GM12878 (cell line): ENCODE results near the gene KIF5C.

Experiments used
- BCL11A ChIP-seq: IDR thresholded peaks from 2 replicates; pipeline ENCODE4 v1.6.1; 2011; ENCODE audit warnings: low read depth, low read length
- BRCA1 ChIP-seq: IDR thresholded peaks from 2 replicates; pipeline ENCODE4 v1.6.1; 2011; ENCODE audit warnings: low read depth, low read length, improper control_type of control experiment
- CHD2 ChIP-seq: IDR thresholded peaks from 2 replicates; pipeline ENCODE4 v1.6.1; 2011; ENCODE audit warnings: low read depth, low read length, improper control_type of control experiment, borderline replicate concordance
- EP300 ChIP-seq, 2 experiments: fragments of 150-350 bp in 1 of 2; IDR thresholded peaks; 2 replicates each; pipeline ENCODE4 v1.6.1; 2011 to 2012; ENCODE audit warnings: low read depth in 2 of 2, low read length in 2 of 2, borderline replicate concordance in 1 of 2, improper control_type of control experiment in 1 of 2, inconsistent platforms in 1 of 2; ENCODE audit not compliant: control insufficient read depth in 1 of 2
- KAT2A ChIP-seq: conservative IDR thresholded peaks from 2 replicates; pipeline ENCODE4 v1.6.1; 2011; ENCODE audit warnings: low read depth, low read length; ENCODE audit not compliant: control insufficient read depth
- KLF5 ChIP-seq: fragments of 450-650 bp; IDR thresholded peaks from 2 replicates; pipeline ENCODE4 v1.6.1; 2014; ENCODE audit warnings: mild to moderate bottlenecking; ENCODE audit not compliant: partially characterized antibody
- NR2C1 ChIP-seq: fragments of 450-650 bp; IDR thresholded peaks from 2 replicates; pipeline ENCODE4 v1.6.1; 2017; ENCODE audit warnings: antibody characterized with exemption, mild to moderate bottlenecking, moderate library complexity
- NR2C2 ChIP-seq: IDR thresholded peaks from 2 replicates; pipeline ENCODE4 v1.6.1; 2011; ENCODE audit warnings: borderline replicate concordance, low read depth; ENCODE audit not compliant: control insufficient read depth, insufficient read length
- POLR2A ChIP-seq: IDR thresholded peaks from 2 replicates; pipeline ENCODE4 v1.6.1; 2011; ENCODE audit warnings: low read depth, mild to moderate bottlenecking, low read length
- TARDBP ChIP-seq: IDR thresholded peaks from 2 replicates; pipeline ENCODE4 v1.6.1; 2016; ENCODE audit warnings: borderline replicate concordance
- ZZZ3 ChIP-seq: IDR thresholded peaks from 2 replicates; pipeline ENCODE4 v1.6.1; 2011; ENCODE audit warnings: low read depth; ENCODE audit not compliant: control insufficient read depth, insufficient read length
- TF ChIP-seq, protein P1 (sequence below): IDR thresholded peaks from 2 replicates; pipeline ENCODE4 v1.6.1; 2011; ENCODE audit warnings: low read depth, low read length, improper control_type of control experiment, borderline replicate concordance
- TF ChIP-seq, protein P2 (sequence below): fragments of 450-650 bp; IDR thresholded peaks from 2 replicates; pipeline ENCODE4 v1.6.1; 2018; ENCODE audit warnings: borderline replicate concordance, mild to moderate bottlenecking; ENCODE audit not compliant: partially characterized antibody
- TF ChIP-seq, protein P3 (sequence below): fragments of 150-350 bp; IDR thresholded peaks from 2 replicates; pipeline ENCODE4 v1.6.1; 2014; ENCODE audit warnings: mild to moderate bottlenecking, low read depth, low read length

DNA sequence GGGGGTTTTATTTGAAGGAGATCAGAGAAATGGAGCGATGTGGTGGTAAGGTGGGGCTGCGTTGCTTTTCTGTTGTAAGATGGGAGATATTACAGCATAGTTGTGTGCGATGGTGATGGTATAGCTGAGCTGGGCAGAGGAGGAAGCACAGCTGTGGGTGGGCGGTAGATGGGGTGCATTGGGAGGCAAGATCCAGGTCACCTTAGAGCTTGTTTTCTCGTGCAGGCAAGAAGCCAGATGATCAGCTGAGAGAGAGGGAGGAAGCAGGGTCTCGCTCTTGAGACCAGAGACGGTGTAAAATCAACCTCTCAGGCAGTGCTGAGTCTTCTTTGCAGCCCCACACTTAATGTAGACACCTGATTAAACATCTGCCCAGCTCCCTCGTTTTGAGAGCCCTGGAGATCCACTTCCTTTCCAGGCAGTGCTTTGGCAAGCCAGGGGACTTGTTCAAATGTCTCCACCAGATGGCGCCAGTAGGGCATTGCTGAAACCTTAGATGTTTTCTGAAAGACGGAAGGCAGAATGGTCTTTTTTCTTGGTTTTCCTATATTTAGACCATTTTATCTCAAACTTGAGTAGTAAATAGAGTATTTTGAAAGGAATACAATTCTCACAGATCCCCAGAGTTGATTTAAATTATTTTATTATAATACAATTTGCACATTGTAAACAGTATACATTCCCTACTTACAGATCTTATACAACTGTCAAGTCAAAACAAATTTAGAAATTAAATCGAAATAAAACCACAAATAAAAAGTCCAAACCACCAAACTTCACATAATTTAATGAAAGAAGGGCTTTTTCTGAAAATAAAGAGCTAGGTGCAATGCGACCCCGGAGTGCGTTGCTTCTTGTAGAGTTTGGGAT lies 142.3 kb downstream of the KIF5C start:
- no peak for TF ChIP-seq BRCA1
- TF ChIP-seq, protein P1, sequence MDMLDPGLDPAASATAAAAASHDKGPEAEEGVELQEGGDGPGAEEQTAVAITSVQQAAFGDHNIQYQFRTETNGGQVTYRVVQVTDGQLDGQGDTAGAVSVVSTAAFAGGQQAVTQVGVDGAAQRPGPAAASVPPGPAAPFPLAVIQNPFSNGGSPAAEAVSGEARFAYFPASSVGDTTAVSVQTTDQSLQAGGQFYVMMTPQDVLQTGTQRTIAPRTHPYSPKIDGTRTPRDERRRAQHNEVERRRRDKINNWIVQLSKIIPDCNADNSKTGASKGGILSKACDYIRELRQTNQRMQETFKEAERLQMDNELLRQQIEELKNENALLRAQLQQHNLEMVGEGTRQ, result no peak
- no peak for TF ChIP-seq KAT2A
- TF ChIP-seq, protein P2, sequence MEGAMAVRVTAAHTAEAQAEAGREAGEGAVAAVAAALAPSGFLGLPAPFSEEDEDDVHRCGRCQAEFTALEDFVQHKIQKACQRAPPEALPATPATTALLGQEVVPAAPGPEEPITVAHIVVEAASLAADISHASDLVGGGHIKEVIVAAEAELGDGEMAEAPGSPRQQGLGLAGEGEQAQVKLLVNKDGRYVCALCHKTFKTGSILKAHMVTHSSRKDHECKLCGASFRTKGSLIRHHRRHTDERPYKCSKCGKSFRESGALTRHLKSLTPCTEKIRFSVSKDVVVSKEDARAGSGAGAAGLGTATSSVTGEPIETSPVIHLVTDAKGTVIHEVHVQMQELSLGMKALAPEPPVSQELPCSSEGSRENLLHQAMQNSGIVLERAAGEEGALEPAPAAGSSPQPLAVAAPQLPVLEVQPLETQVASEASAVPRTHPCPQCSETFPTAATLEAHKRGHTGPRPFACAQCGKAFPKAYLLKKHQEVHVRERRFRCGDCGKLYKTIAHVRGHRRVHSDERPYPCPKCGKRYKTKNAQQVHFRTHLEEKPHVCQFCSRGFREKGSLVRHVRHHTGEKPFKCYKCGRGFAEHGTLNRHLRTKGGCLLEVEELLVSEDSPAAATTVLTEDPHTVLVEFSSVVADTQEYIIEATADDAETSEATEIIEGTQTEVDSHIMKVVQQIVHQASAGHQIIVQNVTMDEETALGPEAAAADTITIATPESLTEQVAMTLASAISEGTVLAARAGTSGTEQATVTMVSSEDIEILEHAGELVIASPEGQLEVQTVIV, result no peak
- TF ChIP-seq BCL11A, result no peak
- TF ChIP-seq NR2C2, result no peak
- no peak for TF ChIP-seq EP300 (IDR thresholded peaks at IDR 0.05; ENCODE audit: borderline replicate concordance in 1 of 2, control insufficient read depth in 1 of 2, low read depth in 2 of 2, low read length in 2 of 2)
- TF ChIP-seq, protein P3, sequence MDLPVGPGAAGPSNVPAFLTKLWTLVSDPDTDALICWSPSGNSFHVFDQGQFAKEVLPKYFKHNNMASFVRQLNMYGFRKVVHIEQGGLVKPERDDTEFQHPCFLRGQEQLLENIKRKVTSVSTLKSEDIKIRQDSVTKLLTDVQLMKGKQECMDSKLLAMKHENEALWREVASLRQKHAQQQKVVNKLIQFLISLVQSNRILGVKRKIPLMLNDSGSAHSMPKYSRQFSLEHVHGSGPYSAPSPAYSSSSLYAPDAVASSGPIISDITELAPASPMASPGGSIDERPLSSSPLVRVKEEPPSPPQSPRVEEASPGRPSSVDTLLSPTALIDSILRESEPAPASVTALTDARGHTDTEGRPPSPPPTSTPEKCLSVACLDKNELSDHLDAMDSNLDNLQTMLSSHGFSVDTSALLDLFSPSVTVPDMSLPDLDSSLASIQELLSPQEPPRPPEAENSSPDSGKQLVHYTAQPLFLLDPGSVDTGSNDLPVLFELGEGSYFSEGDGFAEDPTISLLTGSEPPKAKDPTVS, result no peak
- TF ChIP-seq CHD2, result no peak
- TF ChIP-seq NR2C1, result no peak
- no peak for TF ChIP-seq ZZZ3
- TF ChIP-seq POLR2A, result no peak
- no peak for TF ChIP-seq TARDBP
- TF ChIP-seq KLF5, result no peak
